Measurements from ENCODE around the gene MARCHF9. TPM values are rescaled to one million over a fixed set of nuclear protein-coding genes. Genes with fewer than 3 reads are reported as not detected.
"Not testable (repeated sequence)": the region's sequence is repeated elsewhere in the genome, so short reads cannot be mapped to it uniquely, and the experiment has no call there.

MARCHF9 gene
- total and polyA plus RNA-seq, 2 experiments from 2014 or later: 0.18 to 0.97 TPM

- Histone ChIP-seq H3F3A (ENCODE audit: insufficient read depth) (no peaks in the 10 kb centered on the region), H3K79me2 (ENCODE audit: insufficient read depth) (no peaks in the 10 kb centered on the region), H3K36me3 (ENCODE audit: low read depth) (peaks cover 6% of the 10 kb centered on the region; the same call in 1 of the 2 replicates), H3K4me2 (ENCODE audit: unreplicated experiment) (no peak overlapping the region), H3K27ac (no peak overlapping the region), H3K9me3 (ENCODE audit: low read depth) (no peaks in the 10 kb centered on the region), H3K4me1 (ENCODE audit: insufficient read depth) (no peaks in the 10 kb centered on the region), H3K9me2 (ENCODE audit: insufficient read depth) (no peaks in the 10 kb centered on the region), H4K20me1 (ENCODE audit: insufficient read depth) (no peaks in the 10 kb centered on the region), H3K4me3 (no peak overlapping the region), H2AFZ (no peak overlapping the region), H3K9ac (no peak overlapping the region), H3K27me3 (replicated peaks; ENCODE audit: insufficient read depth) (no peaks in the 10 kb centered on the region)
- WGBS, 2 experiments (ENCODE audit: low coverage in 1 of 2, low lambda C conversion rate in 2 of 2, missing lambda C conversion rate in 2 of 2): 88 to 96% methylated on average over 10 to 11 of the region's 11 CpGs
- TF ChIP-seq EZH2phosphoT487 (IDR thresholded peaks at IDR 0.05; ENCODE audit: insufficient read depth, low read depth) (no peak), EZH2 (IDR thresholded peaks at IDR 0.05; ENCODE audit: insufficient read depth, poor library complexity, severe bottlenecking) (no peak)
- in situ Hi-C loops (cut with MboI): no loop called here
- no peak for DNase-seq
These were observed 34.0 kb upstream of the MARCHF9 start for GRCh38 chr12:57720606-57721595.

- H3K9me3 ChIP-seq (ENCODE audit: low read depth); H3K27ac ChIP-seq; H3K9ac ChIP-seq; H3K4me2 ChIP-seq (ENCODE audit: unreplicated experiment); H3K4me3 ChIP-seq; in situ Hi-C loops (cut with MboI); H3K79me2 ChIP-seq (ENCODE audit: insufficient read depth); H3K36me3 ChIP-seq (ENCODE audit: low read depth); H2AFZ ChIP-seq; H4K20me1 ChIP-seq (ENCODE audit: insufficient read depth); H3K9me2 ChIP-seq (ENCODE audit: insufficient read depth); DNase-seq; H3K27me3 ChIP-seq (replicated peaks; ENCODE audit: insufficient read depth); H3F3A ChIP-seq (ENCODE audit: insufficient read depth); H3K4me1 ChIP-seq (ENCODE audit: insufficient read depth): not testable (repeated sequence)
- WGBS, 2 experiments (ENCODE audit: low coverage in 1 of 2, low lambda C conversion rate in 2 of 2, missing lambda C conversion rate in 2 of 2): 91 to 95% methylated on average over 16 of the region's 16 CpGs
These were observed 32.9 kb upstream of the MARCHF9 start for GRCh38 chr12:57721846-57722608.

GRCh38 chr12:57722716-57723629, 31.9 kb upstream of the MARCHF9 start:
- Histone ChIP-seq H3K27ac (no peak overlapping the region), H3K4me1 (ENCODE audit: insufficient read depth) (no peaks in the 10 kb centered on the region), H2AFZ (no peak overlapping the region), H3K27me3 (replicated peaks; ENCODE audit: insufficient read depth) (no peaks in the 10 kb centered on the region), H3K36me3 (ENCODE audit: low read depth) (no peaks in the 10 kb centered on the region; the same call in 1 of the 2 replicates), H3K4me3 (no peak overlapping the region), H3K79me2 (ENCODE audit: insufficient read depth) (no peaks in the 10 kb centered on the region), H3K4me2 (ENCODE audit: unreplicated experiment) (no peak overlapping the region), H3K9ac (no peak overlapping the region), H3K9me3 (ENCODE audit: low read depth) (no peaks in the 10 kb centered on the region), H3K9me2 (ENCODE audit: insufficient read depth) (no peaks in the 10 kb centered on the region), H4K20me1 (ENCODE audit: insufficient read depth) (no peaks in the 10 kb centered on the region), H3F3A (ENCODE audit: insufficient read depth) (no peaks in the 10 kb centered on the region; the same call in 1 of the 2 replicates)
- 61 to 67% methylated on average over 11 of the region's 11 CpGs for WGBS, 2 experiments (ENCODE audit: low coverage in 1 of 2, low lambda C conversion rate in 2 of 2, missing lambda C conversion rate in 2 of 2)
- no peak for DNase-seq
- TF ChIP-seq EZH2 (IDR thresholded peaks at IDR 0.05; ENCODE audit: insufficient read depth, poor library complexity, severe bottlenecking) (no peak), EZH2phosphoT487 (IDR thresholded peaks at IDR 0.05; ENCODE audit: insufficient read depth, low read depth) (no peak)
- in situ Hi-C loops (cut with MboI): no loop called here

- Histone ChIP-seq H2AFZ (no peak overlapping the region), H3K4me3 (no peak overlapping the region), H3K9ac (no peak overlapping the region), H3K27ac (no peak overlapping the region), H3K4me1 (ENCODE audit: insufficient read depth) (no peaks in the 10 kb centered on the region), H3K9me3 (ENCODE audit: low read depth) (no peaks in the 10 kb centered on the region), H4K20me1 (ENCODE audit: insufficient read depth) (no peaks in the 10 kb centered on the region), H3K4me2 (ENCODE audit: unreplicated experiment) (no peak overlapping the region), H3F3A (ENCODE audit: insufficient read depth) (no peaks in the 10 kb centered on the region; the same call in 1 of the 2 replicates), H3K79me2 (ENCODE audit: insufficient read depth) (no peaks in the 10 kb centered on the region), H3K9me2 (ENCODE audit: insufficient read depth) (no peaks in the 10 kb centered on the region), H3K36me3 (ENCODE audit: low read depth) (no peaks in the 10 kb centered on the region; the same call in 1 of the 2 replicates), H3K27me3 (replicated peaks; ENCODE audit: insufficient read depth) (no peaks in the 10 kb centered on the region)
- in situ Hi-C loops (cut with MboI): no loop called here
- 61 to 77% methylated on average over 2 of the region's 2 CpGs for WGBS, 2 experiments (ENCODE audit: low coverage in 1 of 2, low lambda C conversion rate in 2 of 2, missing lambda C conversion rate in 2 of 2)
- TF ChIP-seq EZH2phosphoT487 (IDR thresholded peaks at IDR 0.05; ENCODE audit: insufficient read depth, low read depth): no peak
- no peak for TF ChIP-seq EZH2 (IDR thresholded peaks at IDR 0.05; ENCODE audit: insufficient read depth, poor library complexity, severe bottlenecking)
- DNase-seq: no peak
These were observed 31.3 kb upstream of the MARCHF9 start for GRCh38 chr12:57723630-57723962.
